NCI-H774 (cell line): Measurements from ENCODE around the gene SMTN.
A peak's percentile ranks its signal among the peaks of the same experiment; 100 is the strongest.
"Not testable (repeated sequence)": the region's sequence is repeated elsewhere in the genome, so short reads cannot be mapped to it uniquely, and the experiment has no call there.

Experiments used
- DNase-seq: peaks from one replicate; lab custom pipeline; 2025; lab: John Stamatoyannopoulos, UW

The SMTN gene

DNA sequence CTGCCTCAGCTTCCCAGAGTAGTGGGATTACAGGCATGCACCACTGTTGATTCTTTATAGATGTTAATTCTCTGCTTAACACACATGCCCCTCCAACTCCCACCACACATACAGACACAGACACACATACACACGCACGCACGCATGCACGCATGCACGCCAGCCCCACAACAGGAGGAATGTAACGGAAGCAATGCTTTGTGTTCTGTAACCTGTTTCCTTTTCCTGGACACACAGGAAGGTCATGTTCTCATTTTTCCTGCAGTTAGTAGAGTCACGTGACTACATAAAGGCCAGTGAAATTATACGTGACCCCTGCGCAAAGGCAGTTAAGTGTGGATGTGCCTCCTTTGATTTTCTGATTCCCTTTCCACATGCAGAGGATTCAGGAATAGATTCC, 8.0 kb upstream of the SMTN start:
- not testable (repeated sequence) for DNase-seq

DNA sequence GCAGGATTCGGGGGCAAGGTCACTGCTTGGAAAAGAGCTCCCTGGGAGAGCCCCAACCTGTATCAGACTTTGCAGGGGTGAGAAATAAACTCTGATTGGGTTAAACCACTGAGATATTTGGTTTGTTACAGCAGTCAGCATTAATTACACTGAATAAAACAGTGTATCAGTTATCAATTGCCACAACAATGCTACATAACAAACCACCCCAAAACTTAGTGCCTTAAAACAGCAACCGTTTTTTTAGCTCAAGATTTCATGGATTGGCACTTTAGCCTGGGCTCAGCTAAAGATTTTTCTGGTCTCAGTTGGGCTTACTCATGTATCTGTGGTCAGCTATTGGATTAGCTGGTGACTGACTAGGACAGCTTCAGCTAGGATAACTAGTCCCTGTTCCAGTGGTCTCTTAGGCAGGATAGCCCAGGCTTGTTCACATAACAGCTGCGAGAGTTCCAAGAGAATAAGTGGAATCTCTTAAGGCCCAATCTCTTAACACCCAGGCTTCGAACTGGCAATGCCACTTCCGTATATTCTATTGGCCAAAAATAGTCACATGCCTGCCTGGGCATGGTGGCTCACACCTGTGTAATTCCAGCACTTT, 7.5 kb upstream of the SMTN start:
- not testable (repeated sequence) for DNase-seq

DNA sequence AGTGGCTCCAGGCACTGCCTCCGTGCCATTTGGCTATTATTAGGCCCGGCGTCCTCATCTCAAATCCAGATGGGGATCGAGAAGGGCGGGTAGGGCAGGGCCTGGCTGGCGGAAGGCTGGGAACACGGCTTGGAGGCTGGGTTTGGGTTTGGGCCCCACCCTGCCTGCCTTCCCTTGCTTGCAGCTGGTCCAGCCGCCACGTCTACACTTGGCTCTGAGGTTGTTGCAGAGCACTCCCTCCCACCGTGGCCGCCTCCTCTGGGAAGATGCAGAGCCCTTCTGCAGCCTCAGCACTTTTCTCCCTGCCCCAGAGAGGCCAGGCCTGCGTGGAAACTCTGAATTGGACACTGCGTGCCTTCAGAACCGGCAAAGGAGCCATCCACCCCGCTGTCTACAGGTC, 5.2 kb upstream of the SMTN start:
- no peak for DNase-seq

DNA sequence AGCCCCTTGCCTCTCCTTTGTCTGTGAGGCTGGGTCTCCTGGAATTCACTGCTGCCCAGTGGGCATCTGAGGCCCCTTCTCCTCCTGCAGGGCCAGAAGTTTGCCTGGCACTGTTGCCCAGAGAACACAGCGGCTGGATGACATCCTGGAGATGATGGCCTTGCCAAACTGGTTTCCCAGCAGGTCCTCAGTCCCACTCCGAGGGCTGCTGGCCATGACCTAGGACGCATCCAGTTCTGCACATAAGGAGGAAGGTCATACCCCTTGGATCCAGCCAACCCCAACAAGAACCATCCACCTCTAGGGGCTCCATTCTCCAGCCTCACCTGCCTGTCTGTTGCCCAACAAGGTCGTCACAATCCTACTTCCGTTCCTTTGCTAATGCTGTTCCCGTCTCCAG, 3.4 kb upstream of the SMTN start:
- DNase-seq: no peak

DNA sequence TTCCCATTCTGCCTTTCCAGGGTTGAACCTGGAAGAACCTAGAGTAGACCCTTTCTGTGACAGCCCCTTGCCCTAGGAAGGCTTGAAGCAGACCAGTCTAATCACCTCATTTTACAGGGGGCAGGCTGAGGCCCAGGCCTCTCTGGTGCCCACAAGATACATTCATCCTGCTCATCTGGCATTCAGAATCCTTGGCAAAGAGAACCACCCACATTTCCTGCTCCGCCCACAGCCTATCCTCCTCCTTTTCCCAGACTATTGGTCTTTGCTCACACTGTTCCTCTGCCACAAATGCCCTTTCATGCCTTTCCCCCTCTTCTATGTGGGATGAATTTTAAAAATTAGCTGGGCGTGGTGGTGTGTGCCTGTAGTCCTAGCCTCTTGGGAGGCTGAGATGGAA, 2.7 kb upstream of the SMTN start:
- not testable (repeated sequence) for DNase-seq

DNA sequence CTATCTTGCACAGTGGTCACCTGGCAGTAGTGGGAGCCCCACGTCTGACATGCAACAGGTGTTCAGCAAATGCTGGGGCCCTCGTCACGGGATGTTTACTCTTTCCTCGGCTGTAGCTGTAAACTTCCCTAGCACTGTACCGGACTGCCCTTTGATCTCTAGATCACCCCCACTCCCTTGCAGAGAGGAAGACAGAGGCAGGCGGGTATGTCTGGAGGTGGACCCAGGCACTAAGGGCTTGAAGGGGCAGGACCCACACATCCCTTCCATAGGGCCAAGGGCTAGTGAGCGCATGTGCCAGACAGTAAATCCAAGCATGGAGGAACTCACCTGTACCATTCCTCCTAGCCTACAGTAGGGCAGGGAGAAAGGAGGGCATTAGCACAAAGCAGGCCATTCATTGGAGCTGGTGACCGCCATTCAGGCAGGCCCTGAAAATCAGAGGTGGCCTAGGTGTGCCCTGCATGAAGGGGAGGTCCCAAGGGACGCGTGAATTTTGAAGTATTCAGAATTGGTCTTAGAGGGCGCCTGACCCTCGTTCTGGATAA, 1.9 kb upstream of the SMTN start:
- DNase-seq: no peak

DNA sequence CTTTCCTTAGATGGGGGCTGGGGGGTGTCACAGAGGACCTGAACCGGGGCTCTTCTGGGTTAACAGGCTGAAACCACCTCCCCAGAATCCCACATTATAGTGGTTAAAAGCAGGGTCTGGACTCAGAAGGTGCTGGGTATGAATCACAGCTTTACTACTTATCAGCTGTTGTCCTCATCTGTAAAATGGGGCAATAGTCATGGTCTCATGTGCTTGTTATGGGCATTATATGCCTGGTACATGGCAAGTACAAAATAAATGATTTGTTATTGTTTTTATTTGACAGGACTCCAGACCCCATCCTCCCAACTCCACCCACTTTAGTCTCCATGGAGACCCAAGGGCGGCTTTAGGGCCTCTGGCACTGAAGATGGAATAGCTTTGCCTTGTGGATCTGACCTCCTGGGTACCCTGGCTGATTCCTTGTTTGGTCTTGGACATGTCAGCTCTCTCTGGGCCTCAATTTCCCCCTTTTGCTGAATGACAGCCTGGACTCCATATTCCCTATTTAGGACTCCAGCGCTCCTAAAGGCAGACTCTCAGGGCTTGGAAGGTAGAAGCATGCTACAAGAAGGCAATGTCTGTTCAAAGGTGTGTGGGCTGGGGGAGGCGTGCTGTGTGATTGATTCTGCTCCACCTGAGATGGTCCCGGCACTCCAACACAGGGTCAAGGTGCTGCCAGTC, 812 bp upstream of the SMTN start:
- DNase-seq: no peak

DNA sequence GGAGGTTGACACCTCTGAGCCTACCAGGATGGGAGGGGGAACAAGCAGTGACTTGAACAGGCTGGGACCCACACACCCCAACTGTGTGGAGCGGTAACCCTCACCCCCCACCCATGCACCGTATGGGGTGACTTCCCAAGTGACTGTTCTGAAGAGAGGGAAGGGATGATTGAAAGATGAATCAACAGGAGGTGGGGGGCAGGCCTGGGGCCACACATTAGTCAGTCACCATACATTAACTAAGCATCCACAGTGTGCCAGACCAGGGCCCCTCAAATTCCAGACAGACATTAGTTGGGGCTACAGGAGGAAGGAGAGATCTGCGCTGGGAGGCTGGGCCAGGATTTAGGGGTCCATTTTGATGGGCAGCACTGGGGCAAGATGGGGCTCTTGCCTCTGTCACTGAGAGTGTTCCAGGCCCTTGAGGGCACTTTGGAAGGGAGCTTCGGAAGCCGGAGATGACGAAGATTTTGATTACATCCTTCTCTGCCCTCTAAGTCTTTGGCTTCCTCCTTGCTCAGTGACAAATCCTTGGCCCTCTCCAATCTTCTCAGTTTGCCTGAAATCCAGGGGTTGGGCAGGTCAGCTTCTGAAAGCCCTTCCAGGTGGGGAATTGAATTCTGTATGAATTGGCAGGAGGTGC, 966 bp downstream of the SMTN start:
- no peak for DNase-seq

DNA sequence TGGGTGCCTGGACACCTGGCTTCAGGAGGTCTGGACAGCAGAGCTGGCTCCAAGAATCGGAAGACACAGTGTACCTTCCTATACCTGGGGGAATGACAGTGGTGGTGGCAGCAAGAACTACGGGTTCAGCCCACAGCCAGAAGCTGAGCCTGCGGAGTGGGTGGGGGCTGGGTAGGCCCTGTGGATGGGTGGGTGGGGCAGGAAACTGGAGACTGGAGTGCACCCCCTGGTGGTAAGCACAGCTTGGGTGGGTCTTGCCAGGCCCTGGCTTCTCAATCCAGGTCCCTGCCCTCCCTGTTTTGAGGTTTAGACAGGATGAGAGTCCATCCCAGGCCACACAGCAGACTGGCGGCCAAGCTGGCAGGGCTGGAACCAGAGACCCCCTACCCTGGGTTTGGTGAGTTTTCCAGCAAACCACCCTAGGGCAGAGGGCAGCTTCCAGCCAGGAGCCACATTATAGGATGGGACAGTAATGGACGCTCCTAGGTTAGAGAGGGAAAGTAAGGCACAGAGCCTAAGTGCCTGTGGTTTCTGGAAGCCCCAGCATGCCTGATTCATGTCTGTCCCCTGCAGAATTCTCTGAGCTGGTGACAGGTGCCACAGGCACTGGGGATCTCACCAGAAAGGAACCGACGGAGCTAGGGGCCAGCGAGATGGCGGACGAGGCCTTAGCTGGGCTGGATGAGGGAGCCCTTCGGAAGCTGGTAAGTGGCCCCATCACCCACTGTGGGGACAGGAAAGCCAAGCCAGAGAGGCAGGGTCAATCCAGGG, 1.7 kb downstream of the SMTN start:
- no peak for DNase-seq

DNA sequence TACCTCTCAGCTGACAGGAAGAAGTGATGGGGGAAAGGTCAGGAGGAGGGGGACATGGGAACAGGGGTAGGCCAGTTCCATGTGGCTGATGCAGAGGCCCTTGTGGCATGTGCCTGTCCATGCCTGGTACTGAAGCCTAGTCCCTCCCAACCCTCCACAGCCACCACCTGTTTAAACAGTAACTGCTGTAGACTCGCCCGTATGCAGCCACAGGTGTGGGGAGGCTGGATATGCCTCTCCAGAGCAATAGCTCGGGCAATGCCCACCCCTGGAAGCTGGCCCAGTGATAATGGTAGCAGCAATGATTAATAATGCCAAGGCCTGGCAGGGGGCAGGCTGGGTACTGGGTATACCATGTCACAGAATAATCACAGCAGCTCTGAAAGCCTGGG, 2.3 kb downstream of the SMTN start:
- DNase-seq: peak; percentile 67

DNA sequence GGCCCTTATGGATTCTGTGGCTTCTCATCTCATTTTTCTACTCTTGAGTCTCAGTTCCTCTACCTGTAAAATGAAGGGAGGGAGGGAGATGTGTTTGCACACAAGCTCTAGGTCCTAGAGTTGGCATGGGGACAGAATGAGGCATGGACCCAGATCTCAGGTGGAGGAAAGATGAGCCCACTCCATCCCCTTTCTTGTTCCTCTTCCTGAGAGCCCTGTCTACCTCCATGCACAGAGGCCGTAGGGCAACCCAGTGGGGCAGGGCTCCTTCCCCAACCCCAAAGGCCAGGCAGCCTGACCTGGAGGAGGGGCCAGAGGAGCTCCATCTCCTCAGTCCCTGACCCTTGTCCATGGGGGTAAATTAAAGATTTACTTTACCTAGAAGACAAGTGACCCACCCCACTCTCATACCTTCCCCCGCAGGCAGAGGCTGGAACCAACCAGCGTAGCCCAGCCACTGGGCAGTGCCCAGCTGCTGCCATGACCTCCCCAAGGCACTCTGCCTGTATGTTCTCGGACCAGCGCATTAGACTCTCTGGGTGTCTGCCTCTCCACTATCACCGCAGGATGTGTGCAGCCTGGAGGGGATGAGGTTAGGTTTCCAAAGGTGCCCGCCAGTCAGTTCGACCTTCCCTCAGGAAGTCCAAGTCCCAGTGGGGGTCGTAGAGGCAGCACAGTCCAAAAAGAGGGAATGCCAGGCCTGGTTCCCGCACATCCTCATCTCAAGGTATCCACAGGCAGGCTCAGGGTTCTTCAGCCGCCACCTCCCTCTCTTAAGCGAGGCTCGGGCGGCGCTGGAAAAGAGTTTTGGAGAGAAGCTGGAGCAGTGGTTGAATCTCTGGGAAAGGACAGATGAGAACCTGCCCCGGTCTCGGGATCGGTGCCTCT, 3.0 kb downstream of the SMTN start:
- no peak for DNase-seq

DNA sequence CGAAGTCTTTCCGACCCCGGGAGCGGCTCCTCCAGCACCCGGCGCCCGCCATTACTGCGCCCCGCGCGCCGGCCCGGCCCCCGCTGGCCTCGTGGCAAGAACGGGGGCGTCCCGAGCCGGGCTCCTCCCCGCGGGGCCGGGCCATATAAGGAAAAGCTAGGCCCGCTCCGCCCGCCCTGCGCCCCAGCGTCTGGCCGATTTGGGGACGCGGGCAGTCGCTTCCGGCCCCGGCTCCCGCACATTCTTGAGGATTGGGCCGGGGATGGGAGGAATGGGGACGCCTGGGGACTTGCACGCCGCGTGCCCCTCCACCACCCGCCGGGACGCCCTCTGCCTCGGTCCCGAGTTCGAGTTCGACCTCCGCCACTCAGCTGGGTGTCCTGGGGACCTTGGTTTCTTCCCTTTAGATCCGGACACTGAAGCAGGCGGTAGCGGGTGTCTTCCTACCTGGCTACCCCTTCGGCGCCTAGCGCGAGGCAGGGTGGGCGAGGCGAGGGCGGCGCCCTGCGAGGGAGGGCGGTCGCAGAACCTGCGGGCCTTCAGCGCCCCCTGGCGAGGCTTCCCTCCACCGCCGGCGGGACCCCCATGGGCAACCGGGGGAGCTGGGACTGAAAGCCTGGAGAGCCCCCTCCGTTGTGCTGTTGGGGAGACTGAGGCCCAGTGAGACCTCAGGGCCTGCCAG, 3.8 kb downstream of the SMTN start:
- peak; percentile 42 for DNase-seq

DNA sequence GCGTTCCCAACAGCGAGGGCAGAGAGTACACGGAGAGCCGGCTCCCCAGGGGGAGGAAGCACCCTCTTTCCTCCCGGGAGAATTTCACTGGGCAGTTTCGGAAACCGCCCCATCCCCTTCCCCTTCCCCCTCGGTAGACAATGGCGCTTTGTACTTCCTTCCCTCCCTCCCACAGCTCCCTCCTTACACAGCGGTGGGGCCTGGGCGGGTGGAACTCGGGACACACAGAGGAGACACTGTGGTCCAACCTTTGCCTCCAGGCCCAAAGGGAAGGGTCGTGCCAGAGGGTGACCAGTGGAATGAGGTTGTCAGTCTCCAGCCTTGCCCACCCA, 4.3 kb downstream of the SMTN start:
- DNase-seq: no peak

DNA sequence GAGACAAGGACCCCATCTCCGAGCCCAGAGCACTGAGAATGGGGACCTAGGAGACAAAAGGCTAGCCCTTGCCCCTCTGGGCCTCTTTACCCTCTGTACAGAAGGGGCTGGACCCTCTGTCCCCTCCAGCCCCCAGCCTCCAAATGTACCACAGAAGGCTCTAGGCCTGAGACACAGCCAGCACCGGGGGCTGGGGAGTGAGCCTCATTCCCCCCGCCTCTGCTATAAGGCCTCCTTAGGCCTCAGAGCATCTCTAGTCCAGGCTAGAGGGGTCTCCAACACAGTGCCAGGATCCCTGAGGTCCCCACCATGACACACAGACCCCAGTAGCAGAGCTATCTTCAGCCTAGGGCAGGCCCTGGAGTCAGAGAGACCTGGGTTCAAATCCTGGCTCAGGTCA, 4.8 kb downstream of the SMTN start:
- DNase-seq: no peak

DNA sequence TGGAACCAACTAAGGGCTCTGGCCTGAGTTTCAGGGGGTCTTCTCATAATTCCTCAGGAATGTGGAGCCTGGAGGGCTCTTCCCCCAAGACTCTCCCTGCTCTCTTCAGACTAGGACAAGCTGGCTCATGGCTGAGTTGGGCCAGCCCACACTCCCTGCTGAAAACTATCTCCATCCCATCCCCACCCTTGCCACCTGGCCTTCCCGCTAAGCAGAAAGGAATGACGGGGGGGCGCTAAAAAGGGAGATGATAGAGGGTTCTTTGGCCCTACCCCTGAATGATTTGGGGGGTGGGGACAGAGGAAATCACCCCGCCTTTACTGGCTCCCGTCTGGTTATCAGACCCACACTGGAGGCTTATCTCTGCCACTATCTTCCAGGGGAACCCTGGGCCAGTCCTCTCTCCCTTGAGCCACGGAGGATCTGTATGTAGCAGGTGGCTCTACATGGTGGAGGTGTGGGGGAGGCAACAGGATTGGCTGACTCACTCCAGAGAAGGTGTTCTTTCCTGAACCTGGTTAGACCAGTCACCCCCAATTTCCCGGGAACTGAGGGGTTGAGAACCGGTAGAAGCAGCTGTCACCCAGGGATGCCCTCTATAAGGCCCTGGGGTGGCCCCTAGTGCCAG, 5.7 kb downstream of the SMTN start:
- no peak for DNase-seq

DNA sequence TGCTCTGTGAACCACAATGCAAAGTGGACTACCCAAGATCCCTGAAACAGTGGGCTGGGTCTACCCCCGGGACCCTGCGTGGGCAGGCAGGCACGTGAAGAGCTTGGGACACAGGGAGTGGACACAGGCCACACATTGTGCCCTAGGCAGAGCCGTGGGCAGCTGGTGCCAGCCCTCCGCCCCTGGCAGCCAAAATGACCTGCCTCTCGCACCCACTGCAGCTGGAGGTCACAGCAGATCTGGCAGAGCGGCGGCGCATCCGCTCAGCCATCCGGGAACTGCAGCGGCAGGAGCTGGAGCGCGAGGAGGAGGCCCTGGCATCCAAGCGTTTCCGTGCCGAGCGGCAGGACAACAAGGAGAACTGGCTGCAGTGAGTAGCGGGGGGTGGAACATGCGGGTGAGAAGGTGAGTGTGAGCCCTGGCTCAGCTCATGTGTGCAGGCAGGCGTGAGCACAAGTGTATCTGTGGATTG, 6.7 kb downstream of the SMTN start:
- no peak for DNase-seq

DNA sequence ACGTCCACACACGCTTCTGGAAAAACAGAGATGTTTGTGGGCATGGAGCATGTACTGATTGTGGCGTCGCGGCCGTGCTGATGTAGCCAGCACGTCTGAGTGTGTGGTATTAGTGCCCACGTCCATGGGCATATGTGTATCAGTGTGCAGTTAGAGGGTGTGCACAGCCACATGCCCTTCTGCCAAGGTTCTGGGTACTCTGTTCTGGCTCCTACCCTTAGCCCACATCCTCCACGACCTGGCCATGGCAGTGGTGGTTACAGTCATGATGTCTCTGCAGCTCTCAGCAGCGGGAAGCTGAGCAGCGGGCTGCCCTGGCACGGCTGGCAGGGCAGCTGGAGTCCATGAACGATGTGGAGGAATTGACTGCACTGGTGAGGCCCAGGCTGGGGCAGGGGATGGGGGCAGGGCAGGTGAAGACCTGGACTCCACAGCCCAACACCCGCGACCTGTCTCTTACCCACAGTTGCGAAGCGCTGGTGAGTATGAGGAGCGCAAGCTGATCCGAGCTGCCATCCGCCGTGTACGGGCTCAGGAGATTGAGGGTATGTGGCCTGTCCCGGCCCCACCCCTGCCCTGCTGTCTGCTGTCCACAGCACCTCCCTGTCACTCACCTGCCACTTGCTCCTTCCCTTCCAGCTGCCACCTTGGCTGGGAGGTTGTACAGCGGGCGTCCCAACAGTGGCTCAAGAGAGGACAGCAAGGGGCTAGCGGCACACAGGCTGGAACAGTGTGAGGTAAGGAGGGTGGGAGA, 7.3 kb downstream of the SMTN start:
- no peak for DNase-seq

DNA sequence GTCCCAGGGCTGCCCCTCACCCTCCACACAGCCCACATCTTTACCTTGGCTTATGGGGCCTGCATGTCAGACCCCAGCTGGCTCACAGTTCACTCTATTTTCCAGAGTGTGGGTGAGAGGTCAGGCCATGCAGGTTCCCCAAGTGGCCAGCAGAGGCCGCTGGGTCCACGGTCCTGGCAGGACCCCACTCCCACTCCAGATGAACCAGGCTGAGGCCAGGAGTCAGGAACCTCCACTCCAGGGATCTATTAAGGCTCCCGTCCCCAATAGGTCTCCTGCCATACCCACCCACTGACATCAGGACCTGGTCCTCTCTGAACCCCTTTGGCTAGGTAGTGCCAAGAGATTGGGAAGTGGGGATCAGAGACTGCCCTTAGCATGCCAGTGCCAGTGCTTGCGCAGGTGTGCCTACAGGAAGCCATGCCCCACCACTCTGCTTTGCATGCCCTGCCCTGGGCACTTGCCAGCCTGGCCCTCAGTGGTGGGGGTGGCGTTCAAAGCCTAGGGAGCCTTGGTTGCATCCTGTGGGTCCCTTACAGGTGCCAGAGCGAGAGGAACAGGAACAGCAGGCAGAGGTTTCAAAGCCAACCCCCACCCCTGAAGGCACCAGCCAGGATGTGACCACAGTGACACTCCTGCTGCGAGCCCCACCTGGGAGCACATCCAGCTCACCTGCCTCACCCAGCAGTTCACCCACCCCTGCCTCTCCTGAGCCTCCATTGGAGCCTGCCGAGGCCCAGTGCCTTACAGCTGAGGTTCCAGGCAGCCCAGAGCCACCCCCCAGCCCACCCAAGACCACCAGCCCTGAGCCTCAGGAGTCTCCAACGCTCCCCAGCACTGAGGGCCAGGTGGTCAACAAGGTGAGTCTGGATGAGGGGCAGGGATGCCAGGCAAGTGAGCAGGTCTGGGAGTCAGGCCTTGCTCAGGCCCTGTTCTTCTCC, 8.3 kb downstream of the SMTN start:
- DNase-seq: no peak
